Panc1 (cell line): ENCODE data around the gene CHN1. TPM values are rescaled to one million over a fixed set of nuclear protein-coding genes. Genes with fewer than 3 reads are reported as not detected.

Experiments used
- ATAC-seq: fragments of 200-7000 bp; cut with Tn5 transposase; 2 replicates; pipeline ENCODE4 v1.9.1; 2020; ENCODE audit warnings: mild to moderate bottlenecking, moderate library complexity
- BruUV-seq: library from RNA; stranded (reverse); fragments of 400-500 nt; replicated peaks from 2 replicates; lab custom pipeline; 2021; lab: Mats Ljungman, UMichigan
- CTCF ChIA-PET: fragments of 300-600 bp; sonication (Branson Sonifier 250); formaldehyde crosslinking; loops from one replicate; lab custom pipeline; 2022; ENCODE audit warnings: antibody characterized with exemption; lab: Charles Lee
- POLR2A ChIA-PET: fragments of 300-600 bp; sonication (Branson Sonifier 250); formaldehyde crosslinking; loops from one replicate; lab custom pipeline; 2022; ENCODE audit warnings: antibody characterized with exemption; lab: Charles Lee
- DNase-seq: peaks from one replicate; pipeline ENCODE4 v3.0.0-alpha.2; 2010; ENCODE audit warnings: low read depth, low spot score
- H3K27ac ChIP-seq: 2 replicates; pipeline ENCODE4 v1.5.1; 2011; ENCODE audit warnings: mild to moderate bottlenecking, low read length, inconsistent platforms
- H3K27me3 ChIP-seq: fragments of 200-500 bp; sonication (Bioruptor generic); 2 replicates; pipeline ENCODE4 v1.6.0; 2014; ENCODE audit warnings: low read length, inconsistent platforms; ENCODE audit not compliant: control insufficient read depth, insufficient read depth
- H3K36me3 ChIP-seq: fragments of 200-500 bp; sonication (Bioruptor generic); 2 replicates; pipeline ENCODE4 v1.5.1; 2014; ENCODE audit warnings: inconsistent platforms, mild to moderate bottlenecking, low read length, moderate library complexity; ENCODE audit not compliant: control insufficient read depth, insufficient read depth
- H3K4me1 ChIP-seq: 2 replicates; pipeline ENCODE4 v1.5.1; 2011; ENCODE audit warnings: inconsistent platforms, mild to moderate bottlenecking, low read length, moderate library complexity; ENCODE audit not compliant: control insufficient read depth, insufficient read depth
- H3K4me3 ChIP-seq, 2 experiments: 2 replicates each; pipeline ENCODE4 v1.5.1; 2011 to 2012; ENCODE audit warnings: low read depth in 2 of 2, low read length in 2 of 2, mild to moderate bottlenecking in 2 of 2, inconsistent platforms in 1 of 2, moderate library complexity in 1 of 2
- H3K9me3 ChIP-seq: fragments of 200-500 bp; sonication (Bioruptor generic); 2 replicates; pipeline ENCODE4 v1.5.1; 2014; ENCODE audit warnings: low read depth, mild to moderate bottlenecking, inconsistent platforms, low read length, moderate library complexity; ENCODE audit not compliant: control insufficient read depth, insufficient read depth
- POLR2AphosphoS5 ChIP-seq: IDR thresholded peaks from 2 replicates; pipeline ENCODE4 v1.6.1; 2012; ENCODE audit warnings: mild to moderate bottlenecking, low read depth, low read length, moderate library complexity
- REST ChIP-seq, 2 experiments: IDR thresholded peaks; 2 replicates each; pipeline ENCODE4 v1.6.1; 2011 to 2012; ENCODE audit warnings: low read depth in 2 of 2, control low read depth in 1 of 2, low read length in 1 of 2, mild to moderate bottlenecking in 1 of 2, moderate library complexity in 1 of 2; ENCODE audit not compliant: insufficient read depth in 1 of 2
- SIN3A ChIP-seq: IDR thresholded peaks from 2 replicates; pipeline ENCODE4 v1.6.1; 2012; ENCODE audit warnings: low read depth, mild to moderate bottlenecking, low read length, moderate library complexity, borderline replicate concordance; ENCODE audit not compliant: insufficient read depth
- TCF7L2 ChIP-seq: IDR thresholded peaks from 2 replicates; pipeline ENCODE4 v1.6.1; 2011; ENCODE audit warnings: mild to moderate bottlenecking, low read depth, low read length, inconsistent platforms
- in situ Hi-C: cut with HindIII; loops from 2 replicates; pipeline ENCODE4 v1.10.0; 2016; ENCODE audit warnings: low sequenced_read_pairs, low pct_unique_long_range_greater_than_20kb
- intact Hi-C: fragments of 100-400 bp; cut with micrococcal nuclease; formaldehyde crosslinking; loops from one replicate; pipeline ENCODE4 v1.10.0; 2022; ENCODE audit not compliant: unreplicated experiment
- total RNA-seq: library from RNA; stranded (reverse); gene quantifications from one replicate; pipeline ENCODE4 v1.2.1, GENCODE V29; 2021; ENCODE audit not compliant: unreplicated experiment
- TF ChIP-seq, protein P1 (sequence below): fragments of 450-650 bp; IDR thresholded peaks from 2 replicates; pipeline ENCODE4 v1.5.1; 2017; ENCODE audit warnings: mild to moderate bottlenecking

Gene CHN1
- total RNA-seq, 1 experiment from 2014 or later, result 20.8 TPM

DNA sequence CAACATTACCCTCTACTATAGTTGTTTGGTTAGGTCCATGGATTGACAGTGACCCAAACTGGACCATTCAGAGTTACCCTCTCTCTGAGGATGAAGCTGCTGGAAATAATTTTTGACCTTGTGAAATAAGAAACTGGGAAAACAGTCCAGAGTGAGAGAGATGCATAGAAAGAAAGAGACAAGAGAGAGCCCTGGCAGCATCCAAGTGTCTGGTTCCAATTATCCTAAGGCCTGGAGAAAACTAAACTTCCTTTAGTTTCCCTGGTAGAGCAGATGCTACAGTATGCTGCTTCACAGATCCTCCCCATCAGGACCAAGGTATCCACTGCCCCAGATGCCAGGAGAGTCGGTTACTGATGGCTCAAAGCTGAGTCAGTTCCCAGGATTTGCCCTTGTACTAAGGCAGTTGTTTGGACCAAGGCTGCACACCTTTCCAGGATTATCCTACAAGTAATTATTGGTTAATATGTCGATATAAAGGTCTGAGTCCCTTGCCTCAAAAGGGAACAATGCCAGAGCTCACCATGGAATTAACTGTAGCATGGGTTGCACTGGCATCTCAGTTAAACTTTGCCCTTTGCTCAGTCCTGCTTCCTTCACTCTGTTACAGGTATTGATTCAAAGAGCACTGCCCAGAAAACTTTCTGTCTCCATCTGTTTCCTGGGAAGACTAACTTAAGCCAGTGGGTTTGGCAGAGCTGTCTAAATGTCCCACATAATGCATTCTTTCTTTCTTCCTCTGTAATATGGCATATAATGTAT, 14.6 kb upstream of the CHN1 start:
- Histone ChIP-seq H3K9me3 (no peaks in the 10 kb centered on the region), H3K27ac (no peak overlapping the region), H3K36me3 (no peaks in the 10 kb centered on the region), H3K27me3 (no peaks in the 10 kb centered on the region), H3K4me1 (no peaks in the 10 kb centered on the region), H3K4me3 (no peak overlapping the region)
- ChIA-PET POLR2A (no interaction called here), CTCF (no interaction called here)
- no peak for DNase-seq
- no TSS peak for BruUV-seq
- no peak for TF ChIP-seq REST (IDR thresholded peaks at IDR 0.05; ENCODE audit: insufficient read depth in 1 of 2, low read depth in 2 of 2, low read length in 1 of 2)
- TF ChIP-seq, protein P1, sequence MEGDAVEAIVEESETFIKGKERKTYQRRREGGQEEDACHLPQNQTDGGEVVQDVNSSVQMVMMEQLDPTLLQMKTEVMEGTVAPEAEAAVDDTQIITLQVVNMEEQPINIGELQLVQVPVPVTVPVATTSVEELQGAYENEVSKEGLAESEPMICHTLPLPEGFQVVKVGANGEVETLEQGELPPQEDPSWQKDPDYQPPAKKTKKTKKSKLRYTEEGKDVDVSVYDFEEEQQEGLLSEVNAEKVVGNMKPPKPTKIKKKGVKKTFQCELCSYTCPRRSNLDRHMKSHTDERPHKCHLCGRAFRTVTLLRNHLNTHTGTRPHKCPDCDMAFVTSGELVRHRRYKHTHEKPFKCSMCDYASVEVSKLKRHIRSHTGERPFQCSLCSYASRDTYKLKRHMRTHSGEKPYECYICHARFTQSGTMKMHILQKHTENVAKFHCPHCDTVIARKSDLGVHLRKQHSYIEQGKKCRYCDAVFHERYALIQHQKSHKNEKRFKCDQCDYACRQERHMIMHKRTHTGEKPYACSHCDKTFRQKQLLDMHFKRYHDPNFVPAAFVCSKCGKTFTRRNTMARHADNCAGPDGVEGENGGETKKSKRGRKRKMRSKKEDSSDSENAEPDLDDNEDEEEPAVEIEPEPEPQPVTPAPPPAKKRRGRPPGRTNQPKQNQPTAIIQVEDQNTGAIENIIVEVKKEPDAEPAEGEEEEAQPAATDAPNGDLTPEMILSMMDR, result no peak
- ATAC-seq, result no peak
- in situ Hi-C loops, result no loop called here
- intact Hi-C loops, result no loop called here

DNA sequence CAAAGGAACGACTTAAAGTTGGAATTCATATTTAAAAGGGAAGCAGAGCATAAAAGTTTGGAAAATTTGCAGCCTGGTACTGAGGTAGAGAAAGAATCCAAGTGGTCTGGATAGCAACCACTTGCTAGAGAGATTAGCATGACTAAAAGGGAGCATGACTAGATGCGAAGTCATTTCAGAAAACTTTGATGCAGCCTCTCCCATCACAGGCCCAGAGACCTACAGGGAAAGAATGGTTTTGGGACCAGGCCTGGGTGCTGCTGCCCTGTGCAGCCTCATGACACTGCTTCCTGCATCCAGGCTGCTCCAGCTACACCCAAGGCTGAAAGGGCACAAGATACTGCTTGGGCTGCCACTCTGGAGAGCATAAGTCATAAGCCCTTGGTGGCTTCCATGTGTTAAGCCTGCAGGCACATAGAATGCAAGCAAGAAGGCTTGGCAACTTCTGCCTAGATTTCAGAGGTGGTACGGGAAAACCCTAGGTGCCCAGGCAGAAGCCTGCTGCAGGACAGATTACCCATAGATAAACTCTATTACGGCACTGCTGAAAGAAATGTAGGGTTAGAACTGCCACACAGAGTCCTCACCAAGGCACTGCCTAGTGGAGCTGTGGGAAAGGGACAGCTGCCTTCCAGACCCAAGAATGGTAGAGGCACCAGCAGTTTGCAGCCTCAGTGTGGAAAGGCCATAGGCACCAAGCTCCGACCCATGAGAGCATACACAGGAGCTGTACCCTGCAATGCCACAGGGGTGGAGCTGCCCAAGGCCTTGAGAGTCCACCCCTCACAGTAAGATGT, 12.6 kb upstream of the CHN1 start:
- H3K4me1 ChIP-seq, result no peaks in the 10 kb centered on the region

More for the DNA sequence above, 12.6 kb upstream of the CHN1 start:
- DNase-seq (no peak), ATAC-seq (no peak)
- ChIA-PET POLR2A (interaction anchor here (0.7 kb wide), 1 partner anchor 191 kb away, joined by 3 read pairs; no protein-coding TSS in a partner anchor), CTCF (no interaction called here)
- in situ Hi-C loops (no loop called here), intact Hi-C loops (no loop called here)
- H3K27ac ChIP-seq, result no peak overlapping the region
- no peak overlapping the region for H3K4me3 ChIP-seq
- H3K9me3 ChIP-seq, result no peaks in the 10 kb centered on the region; the same call in 1 of the 2 replicates
- no peaks in the 10 kb centered on the region for H3K36me3 ChIP-seq
- no peaks in the 10 kb centered on the region for H3K27me3 ChIP-seq
- no TSS peak for BruUV-seq
- no peak for TF ChIP-seq REST (IDR thresholded peaks at IDR 0.05; ENCODE audit: insufficient read depth in 1 of 2, low read depth in 2 of 2, low read length in 1 of 2)
- TF ChIP-seq TCF7L2, result no peak
- TF ChIP-seq, protein P1, result no peak
- TF ChIP-seq SIN3A, result no peak
- no peak for TF ChIP-seq POLR2AphosphoS5
